Measurements from ENCODE around the gene NNT. TPM values are rescaled to one million over a fixed set of nuclear protein-coding genes. Genes with fewer than 3 reads are reported as not detected.
"Not testable (repeated sequence)": the region's sequence is repeated elsewhere in the genome, so short reads cannot be mapped to it uniquely, and the experiment has no call there.

NNT gene
- total RNA-seq, 2 experiments from 2014 or later = 103 to 115 TPM

- ATAC-seq; H3K27ac Mint-ChIP-seq; H3K27me3 Mint-ChIP-seq; CTCF ChIA-PET; H3K4me3 Mint-ChIP-seq; H3K9me3 Mint-ChIP-seq (ENCODE audit: low read depth); DNase-seq; H3K4me1 Mint-ChIP-seq: not testable (repeated sequence)
- H3K36me3 Mint-ChIP-seq = peaks cover 46% of the 10 kb centered on the region
These were observed 63.7 kb downstream of the NNT start for GRCh38 chr5:43666728-43667127.

GRCh38 chr5:43667379-43667778 is 64.4 kb downstream of the NNT start:
- ATAC-seq = not testable (repeated sequence)

GRCh38 chr5:43674536-43674935 is 71.6 kb downstream of the NNT start:
- Mint-ChIP-seq H3K27me3 (no peaks in the 10 kb centered on the region), H3K27ac (no peak overlapping the region), H3K36me3 (peaks cover 35% of the 10 kb centered on the region), H3K9me3 (ENCODE audit: low read depth) (peaks cover 2% of the 10 kb centered on the region), H3K4me3 (no peak overlapping the region), H3K4me1 (peaks cover 2% of the 10 kb centered on the region)
- ATAC-seq = no peak
- CTCF ChIA-PET = interaction anchor here (1.0 kb wide), 1 partner anchor 14 kb away, joined by 3 read pairs; no protein-coding TSS in a partner anchor
- DNase-seq = no peak

More at GRCh38 chr5:43667379-43667778, 64.4 kb downstream of the NNT start:
- CTCF ChIA-PET; H3K27me3 Mint-ChIP-seq; H3K4me3 Mint-ChIP-seq; H3K9me3 Mint-ChIP-seq (ENCODE audit: low read depth); DNase-seq; H3K27ac Mint-ChIP-seq; H3K4me1 Mint-ChIP-seq: not testable (repeated sequence)
- peaks cover 46% of the 10 kb centered on the region for H3K36me3 Mint-ChIP-seq

DNA sequence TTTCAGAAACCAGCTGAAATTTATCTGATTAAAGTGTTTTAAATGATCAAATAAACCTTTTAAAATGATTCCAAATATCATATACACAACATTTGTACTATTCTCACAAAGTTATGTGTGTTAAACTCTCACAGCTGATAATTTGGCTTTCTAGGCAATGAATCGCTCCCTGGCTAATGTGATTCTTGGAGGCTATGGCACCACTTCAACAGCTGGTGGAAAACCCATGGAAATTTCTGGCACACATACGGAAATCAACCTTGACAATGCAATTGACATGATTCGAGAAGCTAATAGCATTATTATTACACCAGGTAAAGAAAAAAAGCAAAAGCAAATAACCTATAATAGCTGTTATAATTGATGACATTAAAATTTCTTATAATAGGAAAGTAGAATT is 72.4 kb downstream of the NNT start:
- CTCF ChIA-PET = interaction anchor here (1.0 kb wide), 1 partner anchor 14 kb away, joined by 3 read pairs; no protein-coding TSS in a partner anchor
- Mint-ChIP-seq H3K4me1 (peaks cover 2% of the 10 kb centered on the region), H3K36me3 (peaks cover 36% of the 10 kb centered on the region), H3K27ac (no peak overlapping the region), H3K27me3 (no peaks in the 10 kb centered on the region), H3K9me3 (ENCODE audit: low read depth) (peaks cover 2% of the 10 kb centered on the region), H3K4me3 (no peak overlapping the region)
- ATAC-seq (no peak), DNase-seq (no peak)

DNA sequence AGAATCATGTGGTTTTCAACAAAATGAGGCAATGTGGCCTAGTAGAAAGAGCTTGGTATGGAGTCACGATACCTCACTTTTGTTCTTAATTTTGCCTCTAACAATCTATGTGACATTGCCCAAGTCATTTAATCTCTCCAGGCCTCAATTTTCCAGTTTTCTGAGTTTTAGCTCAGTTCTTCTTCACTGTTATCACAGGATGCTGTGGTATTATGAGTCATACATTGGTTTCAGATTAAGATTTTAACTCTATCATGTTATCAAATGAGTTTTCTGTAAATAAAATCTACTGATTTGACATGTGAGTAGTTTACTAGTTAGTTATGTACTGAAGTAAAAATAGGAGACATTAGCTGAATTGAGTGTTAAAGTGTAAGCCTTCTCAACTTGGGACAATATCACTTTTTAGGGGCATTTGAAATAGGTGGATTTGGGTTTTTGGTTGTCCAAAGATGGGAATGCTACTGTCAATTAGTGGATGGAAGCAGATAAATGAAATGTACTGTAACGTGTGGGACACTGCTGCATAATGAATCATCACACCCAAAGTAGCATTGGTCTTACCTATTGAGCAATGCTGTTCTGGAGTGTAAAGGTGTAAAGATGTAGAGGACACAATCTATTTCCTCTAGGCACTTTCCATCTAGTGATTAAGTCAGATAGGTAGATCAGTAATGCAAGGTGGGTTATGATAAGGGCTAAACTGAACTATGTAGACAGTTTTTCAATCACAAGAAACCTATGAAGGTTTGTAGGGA is 73.3 kb downstream of the NNT start:
- peaks cover 2% of the 10 kb centered on the region for H3K4me1 Mint-ChIP-seq
- H3K36me3 Mint-ChIP-seq = peaks cover 35% of the 10 kb centered on the region
- H3K27ac Mint-ChIP-seq = no peak overlapping the region
- peaks cover 2% of the 10 kb centered on the region for H3K9me3 Mint-ChIP-seq (ENCODE audit: low read depth)
- H3K4me3 Mint-ChIP-seq = no peak overlapping the region
- peak; percentile 23 for ATAC-seq
- CTCF ChIA-PET = interaction anchor here (0.6 kb wide), 1 partner anchor 10 kb away, joined by 3 read pairs; no protein-coding TSS in a partner anchor
- H3K27me3 Mint-ChIP-seq = no peaks in the 10 kb centered on the region
- no peak for DNase-seq

GRCh38 chr5:43677253-43677652 is 74.3 kb downstream of the NNT start:
- no peak overlapping the region for H3K4me3 Mint-ChIP-seq
- CTCF ChIA-PET = interaction anchor here (1.0 kb wide), 1 partner anchor 9 kb away, joined by 4 read pairs; no protein-coding TSS in a partner anchor
- no peaks in the 10 kb centered on the region for H3K9me3 Mint-ChIP-seq (ENCODE audit: low read depth)
- H3K36me3 Mint-ChIP-seq = peaks cover 32% of the 10 kb centered on the region
- DNase-seq (no peak), ATAC-seq (no peak)
- H3K27ac Mint-ChIP-seq = no peak overlapping the region
- H3K4me1 Mint-ChIP-seq = peaks cover 2% of the 10 kb centered on the region
- no peaks in the 10 kb centered on the region for H3K27me3 Mint-ChIP-seq

- peaks cover 25% of the 10 kb centered on the region for H3K36me3 Mint-ChIP-seq
- H3K27ac Mint-ChIP-seq = no peak overlapping the region
- no peak overlapping the region for H3K4me3 Mint-ChIP-seq
- DNase-seq (no peak), ATAC-seq (no peak)
- no peaks in the 10 kb centered on the region for H3K27me3 Mint-ChIP-seq
- no peaks in the 10 kb centered on the region for H3K9me3 Mint-ChIP-seq (ENCODE audit: low read depth)
- peaks cover 5% of the 10 kb centered on the region for H3K4me1 Mint-ChIP-seq
- CTCF ChIA-PET = interaction anchor here (1.2 to 2.0 kb wide), 2 partner anchors 8 to 48 kb away, joined by 3 to 5 read pairs; no protein-coding TSS in a partner anchor
These were observed 76.2 kb downstream of the NNT start for GRCh38 chr5:43679214-43679613.

DNA sequence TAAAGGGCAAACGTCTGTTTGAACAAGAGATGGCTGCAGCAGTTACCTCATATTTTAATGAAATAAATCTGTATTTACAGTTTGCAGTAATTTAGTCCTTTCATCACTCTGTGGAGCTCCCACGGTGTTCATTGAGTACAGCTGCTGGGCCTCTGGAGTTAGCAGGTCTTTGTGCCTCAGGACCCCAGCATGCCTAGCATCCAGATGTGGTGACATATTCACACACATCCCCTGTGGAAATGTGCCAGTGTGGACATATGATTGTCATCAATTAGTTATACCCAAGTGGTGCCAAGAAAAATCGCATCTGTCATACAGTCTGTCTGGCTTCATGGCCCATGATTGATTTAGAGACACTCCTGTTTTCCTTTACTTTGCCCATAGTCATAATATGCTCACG is 77.3 kb downstream of the NNT start:
- CTCF ChIA-PET = interaction anchor here (2.0 kb wide), 1 partner anchor 49 kb away, joined by 5 read pairs; no protein-coding TSS in a partner anchor
- Mint-ChIP-seq H3K27ac (no peak overlapping the region), H3K9me3 (ENCODE audit: low read depth) (no peaks in the 10 kb centered on the region), H3K4me3 (no peak overlapping the region), H3K4me1 (peaks cover 5% of the 10 kb centered on the region), H3K36me3 (peaks cover 29% of the 10 kb centered on the region), H3K27me3 (no peaks in the 10 kb centered on the region)
- no peak for ATAC-seq
- no peak for DNase-seq

GRCh38 chr5:43683884-43684471 is 81.0 kb downstream of the NNT start:
- DNase-seq (no peak), ATAC-seq (no peak)
- Mint-ChIP-seq H3K36me3 (peaks cover 49% of the 10 kb centered on the region), H3K4me3 (no peak overlapping the region), H3K4me1 (peaks cover 3% of the 10 kb centered on the region), H3K27me3 (no peaks in the 10 kb centered on the region), H3K9me3 (ENCODE audit: low read depth) (peaks cover 3% of the 10 kb centered on the region), H3K27ac (no peak overlapping the region)
- CTCF ChIA-PET = no interaction called here

DNA sequence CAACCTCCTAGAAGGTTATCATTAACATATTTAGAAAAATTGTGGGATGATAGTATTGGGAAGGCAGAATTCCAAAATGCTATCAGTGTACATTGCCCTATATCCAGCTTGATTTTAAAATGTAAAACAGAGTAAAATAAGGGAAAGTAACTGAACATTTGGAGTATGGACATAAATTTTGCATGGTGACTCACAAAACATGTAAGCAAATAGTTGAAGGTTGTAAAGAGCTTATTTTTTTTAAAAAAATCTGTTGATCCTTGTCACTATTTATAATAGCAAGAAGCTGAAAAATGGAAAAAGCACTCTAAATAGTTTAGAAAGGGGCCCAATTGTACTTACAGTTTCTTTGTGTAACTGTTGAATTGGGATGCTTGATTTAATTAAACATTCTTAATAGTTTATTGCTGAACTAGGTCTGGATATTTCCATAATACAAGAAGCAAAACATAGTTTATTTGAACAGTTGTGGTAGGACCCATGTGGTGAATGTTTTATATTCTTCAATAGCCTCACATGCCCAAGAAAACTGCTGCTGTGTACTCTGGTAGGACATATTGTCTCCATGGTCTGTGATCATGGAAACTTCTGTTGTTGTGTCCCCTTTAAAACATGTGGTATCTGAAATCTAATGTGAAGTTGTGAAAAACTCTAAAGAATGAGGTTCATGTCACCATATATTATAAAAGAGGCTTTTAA is 82.4 kb downstream of the NNT start:
- ATAC-seq = no peak
- Mint-ChIP-seq H3K9me3 (ENCODE audit: low read depth) (peaks cover 3% of the 10 kb centered on the region), H3K4me3 (no peak overlapping the region), H3K27ac (no peak overlapping the region), H3K4me1 (peaks cover 3% of the 10 kb centered on the region), H3K27me3 (no peaks in the 10 kb centered on the region), H3K36me3 (peaks cover 59% of the 10 kb centered on the region)
- CTCF ChIA-PET = interaction anchor here (0.7 to 1.6 kb wide), 2 partner anchors 8 to 9 kb away, joined by 3 to 4 read pairs; no protein-coding TSS in a partner anchor
- no peak for DNase-seq

DNA sequence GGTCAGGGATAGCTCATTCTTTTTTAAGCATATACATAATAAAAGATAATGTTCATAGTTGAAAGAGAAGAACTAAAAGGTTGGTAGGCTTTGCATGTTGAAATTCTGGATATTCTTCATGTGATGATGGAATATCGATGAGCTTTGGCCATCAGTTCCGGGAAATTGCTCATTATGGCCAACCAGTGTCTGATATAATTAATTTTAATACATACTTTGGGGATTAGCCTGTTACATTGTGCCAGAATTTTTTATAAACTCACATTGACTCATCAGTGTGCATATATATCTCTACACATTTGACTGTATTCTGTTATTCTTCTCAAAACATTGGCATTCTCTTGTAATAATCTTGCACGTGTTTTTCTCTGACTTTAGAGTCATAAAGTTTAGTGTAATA is 84.3 kb downstream of the NNT start:
- no peak for DNase-seq
- no peak for ATAC-seq
- Mint-ChIP-seq H3K4me1 (peaks cover 3% of the 10 kb centered on the region), H3K27me3 (no peaks in the 10 kb centered on the region), H3K27ac (no peak overlapping the region), H3K36me3 (peaks cover 59% of the 10 kb centered on the region), H3K4me3 (no peak overlapping the region), H3K9me3 (ENCODE audit: low read depth) (peaks cover 6% of the 10 kb centered on the region)
- CTCF ChIA-PET = interaction anchor here (1.3 to 1.6 kb wide), 2 partner anchors 8 to 10 kb away, joined by 3 to 4 read pairs; no protein-coding TSS in a partner anchor

DNA sequence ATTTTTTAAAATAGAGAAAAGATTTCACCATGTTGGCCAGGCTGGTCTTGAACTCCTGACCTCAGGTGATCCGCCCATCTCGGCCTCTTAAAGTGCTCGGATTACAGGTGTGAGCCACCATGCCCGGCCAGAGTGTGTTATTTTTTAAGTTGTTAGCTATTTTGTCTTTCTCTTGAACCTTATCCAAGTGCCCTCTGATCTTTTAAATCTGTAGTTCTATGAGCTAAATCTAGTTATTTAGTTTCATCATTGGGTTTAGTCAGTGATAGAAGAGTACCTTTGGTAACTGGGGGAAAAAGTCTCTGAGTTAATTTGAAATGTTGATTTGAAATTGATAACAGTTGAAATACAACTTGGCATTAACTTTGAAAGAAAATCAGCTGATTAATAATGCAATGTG is 88.3 kb downstream of the NNT start:
- no peak for DNase-seq
- ATAC-seq = no peak
- Mint-ChIP-seq H3K4me1 (no peaks in the 10 kb centered on the region), H3K27me3 (no peaks in the 10 kb centered on the region), H3K36me3 (peaks cover 74% of the 10 kb centered on the region), H3K4me3 (no peak overlapping the region), H3K9me3 (ENCODE audit: low read depth) (peaks cover 19% of the 10 kb centered on the region), H3K27ac (no peak overlapping the region)
- CTCF ChIA-PET = no interaction called here

DNA sequence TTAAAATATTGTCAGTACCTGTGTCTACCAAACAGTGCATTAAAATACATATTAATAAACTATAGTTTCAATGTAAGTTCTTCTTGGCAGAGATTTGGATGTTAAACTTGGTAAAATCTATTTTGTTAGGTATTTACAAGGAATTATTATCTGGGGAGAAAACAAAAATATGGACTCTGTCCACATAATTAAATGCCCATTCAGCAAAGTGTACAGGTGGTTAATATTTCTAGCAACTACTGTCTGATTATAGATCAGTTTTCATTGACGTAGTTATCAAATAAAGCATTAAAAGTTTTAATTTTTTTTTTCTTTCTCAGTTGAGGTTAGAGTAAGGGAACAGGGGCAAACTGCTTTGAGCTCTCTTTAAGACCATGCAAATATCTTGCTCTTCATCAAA is 88.9 kb downstream of the NNT start:
- Mint-ChIP-seq H3K36me3 (peaks cover 77% of the 10 kb centered on the region), H3K27me3 (no peaks in the 10 kb centered on the region), H3K9me3 (ENCODE audit: low read depth) (peaks cover 20% of the 10 kb centered on the region), H3K4me1 (no peaks in the 10 kb centered on the region), H3K27ac (no peak overlapping the region), H3K4me3 (no peak overlapping the region)
- CTCF ChIA-PET = no interaction called here
- DNase-seq (no peak), ATAC-seq (no peak)

Data from activated CD8-positive, alpha-beta memory T cell treated with anti-CD3 and anti-CD28 coated beads, Interleukin-2, amount 10 ng/mL, durations not matched to agents 7 days and 5 days (primary cell).